HG03521 (cell line): ENCODE measurements around the gene TMEM139.

Source experiments
- ATAC-seq: cut with Tn5 transposase; IDR thresholded peaks from one replicate; pipeline ENCODE4 v1.9.1; 2021; ENCODE audit warnings: mild to moderate bottlenecking, moderate library complexity; ENCODE audit not compliant: unreplicated experiment

The TMEM139 gene

DNA sequence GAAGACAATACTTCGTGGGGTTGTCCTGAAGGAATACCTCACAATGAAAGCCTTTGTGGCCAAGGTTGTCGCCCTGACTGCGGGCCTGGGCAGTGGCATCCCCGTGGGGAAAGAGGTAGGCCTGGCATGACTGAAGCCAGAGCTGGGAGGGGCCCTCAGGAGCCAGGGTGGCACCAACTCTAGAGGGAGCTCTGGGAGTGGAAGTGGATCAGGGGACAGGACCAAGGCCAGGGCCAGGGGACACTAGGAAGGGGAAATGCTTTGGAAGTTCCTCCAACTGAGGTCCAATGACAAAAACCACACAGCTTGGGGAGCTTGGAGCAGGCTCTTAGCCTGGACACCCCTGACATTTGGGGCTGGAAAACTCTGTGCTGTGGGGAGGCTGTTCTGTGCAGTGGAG lies 37.0 kb downstream of the TMEM139 start:
- ATAC-seq, result no peak

GRCh38 chr7:143322760-143323633 lies 38.2 kb downstream of the TMEM139 start:
- no peak for ATAC-seq

GRCh38 chr7:143323653-143324052 lies 38.9 kb downstream of the TMEM139 start:
- ATAC-seq, result no peak

DNA sequence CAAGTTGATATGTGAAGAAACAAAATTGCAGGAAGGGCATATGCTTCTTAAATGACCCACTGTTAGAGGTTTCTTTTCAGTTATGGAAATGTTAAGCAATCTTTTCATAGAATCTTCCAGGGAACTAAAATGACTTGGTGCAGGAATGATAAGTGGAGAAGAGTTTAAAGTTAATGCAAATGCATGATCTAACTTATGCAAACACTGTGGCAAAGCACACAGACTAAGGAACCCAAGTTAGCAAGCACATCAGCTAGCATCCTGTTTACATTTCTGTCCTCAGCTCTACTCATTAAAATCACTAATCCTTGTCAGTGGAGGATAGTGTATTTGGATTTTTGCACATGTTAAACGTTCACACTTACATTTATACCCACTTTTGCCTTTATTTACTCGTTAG lies 40.5 kb downstream of the TMEM139 start:
- ATAC-seq, result no peak

DNA sequence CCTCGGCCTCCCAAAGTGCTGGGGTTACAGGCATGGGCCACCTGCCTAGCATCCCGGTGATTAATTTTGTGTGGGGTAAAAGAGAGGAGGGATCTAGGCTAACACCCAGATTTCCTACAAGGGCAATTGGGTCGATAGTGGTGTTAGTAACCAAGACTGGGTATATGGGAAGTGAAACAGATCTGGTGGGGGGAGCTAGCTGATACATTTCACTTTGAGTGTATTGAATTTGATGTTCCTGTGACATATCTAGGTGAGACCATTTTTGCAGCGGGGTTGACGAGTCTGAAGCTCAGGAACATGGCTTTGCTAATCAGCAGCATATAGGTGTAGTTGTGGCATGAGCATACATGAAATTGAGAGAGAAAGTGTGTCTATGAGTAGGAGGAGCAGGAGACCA lies 43.1 kb downstream of the TMEM139 start:
- no peak for ATAC-seq

GRCh38 chr7:143329471-143330170 lies 44.9 kb downstream of the TMEM139 start:
- no peak for ATAC-seq

- ATAC-seq, result no peak
Measured at GRCh38 chr7:143331179-143331801, 46.5 kb downstream of the TMEM139 start.

GRCh38 chr7:143334244-143334643 lies 49.5 kb downstream of the TMEM139 start:
- no peak for ATAC-seq

DNA sequence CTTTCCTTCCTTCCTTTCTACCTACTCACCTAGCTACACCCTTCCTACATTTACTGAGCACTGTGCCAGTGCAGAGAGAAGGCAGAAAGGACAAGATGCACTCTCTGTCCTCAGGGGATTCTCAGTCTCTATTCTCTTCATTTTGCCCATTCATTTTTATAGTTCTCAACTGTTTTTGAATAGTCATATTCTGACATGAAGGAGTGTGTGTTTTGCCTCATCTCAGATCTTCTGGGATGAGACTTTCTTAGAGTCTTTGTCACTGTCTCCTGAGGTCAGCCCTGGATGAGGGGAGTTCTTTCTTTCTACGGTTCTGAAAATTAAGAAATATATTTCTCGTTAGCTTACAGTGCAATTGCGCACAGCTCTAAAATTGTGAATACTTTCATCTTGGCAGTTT lies 52.5 kb downstream of the TMEM139 start:
- no peak for ATAC-seq
